MCF 10A (cell line): ENCODE results near the gene PRF1. TPM values are rescaled to one million over a fixed set of nuclear protein-coding genes. Genes with fewer than 3 reads are reported as not detected.

Experiments
- BruUV-seq: library from RNA; stranded (reverse); fragments of 400-500 nt; replicated peaks from 2 replicates; lab custom pipeline; 2021; lab: Mats Ljungman, UMichigan
- CTCF ChIA-PET: fragments of 300-600 bp; sonication (Branson Sonifier 250); formaldehyde crosslinking; extraction: SDS; loops from one replicate; lab custom pipeline; 2021; ENCODE audit warnings: antibody characterized with exemption, inconsistent platforms; lab: Yijun Ruan, JAX
- POLR2A ChIA-PET: fragments of 300-600, 350-650 bp; sonication (Branson Sonifier 250); formaldehyde crosslinking; extraction: SDS; loops from one replicate; lab custom pipeline; 2020; ENCODE audit warnings: antibody characterized with exemption, inconsistent platforms; lab: Yijun Ruan, JAX
- DNase-seq: peaks from one replicate; pipeline ENCODE4 v3.0.0-alpha.2; 2018; ENCODE audit not compliant: unreplicated experiment
- H3K27ac Mint-ChIP-seq: one replicate; pipeline ENCODE4 v1.8.0; 2022; ENCODE audit warnings: mild to moderate bottlenecking, low read depth, mixed read lengths; ENCODE audit not compliant: unreplicated experiment
- H3K27me3 Mint-ChIP-seq: one replicate; pipeline ENCODE4 v1.8.0; 2022; ENCODE audit warnings: mixed read lengths; ENCODE audit not compliant: insufficient read depth, unreplicated experiment
- H3K36me3 Mint-ChIP-seq: one replicate; pipeline ENCODE4 v1.8.0; 2022; ENCODE audit warnings: mild to moderate bottlenecking, moderate library complexity, mixed read lengths; ENCODE audit not compliant: insufficient read depth, unreplicated experiment
- H3K4me1 Mint-ChIP-seq: one replicate; pipeline ENCODE4 v1.8.0; 2022; ENCODE audit warnings: mixed read lengths; ENCODE audit not compliant: insufficient read depth, unreplicated experiment
- H3K4me3 Mint-ChIP-seq: one replicate; pipeline ENCODE4 v1.8.0; 2022; ENCODE audit warnings: mild to moderate bottlenecking, moderate library complexity, mixed read lengths; ENCODE audit not compliant: unreplicated experiment
- H3K9me3 Mint-ChIP-seq: one replicate; pipeline ENCODE4 v1.8.0; 2022; ENCODE audit warnings: mixed read lengths; ENCODE audit not compliant: unreplicated experiment
- CTCF ChIP-seq: fragments of 200-600 bp; IDR thresholded peaks from one replicate; pipeline ENCODE4 v1.8.0; 2022; ENCODE audit warnings: antibody characterized with exemption, mild to moderate bottlenecking; ENCODE audit not compliant: unreplicated experiment
- intact Hi-C: fragments of 100-400 bp; cut with micrococcal nuclease; formaldehyde crosslinking; loops from 2 replicates; pipeline ENCODE4 v1.14.1; 2022
- total RNA-seq: library from RNA; stranded (reverse); gene quantifications from 2 replicates; pipeline ENCODE4 v1.2.3, GENCODE V29; 2022

The PRF1 gene
- total RNA-seq, 1 experiment from 2014 or later = not detected

GRCh38 chr10:70579234-70580002, 23.1 kb downstream of the PRF1 start:
- CTCF ChIA-PET = interaction anchor here (0.8 kb wide), 1 partner anchor 30 kb away, joined by 3 read pairs; no protein-coding TSS in a partner anchor
- Mint-ChIP-seq H3K27ac (no peak overlapping the region), H3K4me3 (no peak overlapping the region), H3K4me1 (peaks cover 36% of the 10 kb centered on the region), H3K36me3 (no peaks in the 10 kb centered on the region), H3K27me3 (no peaks in the 10 kb centered on the region), H3K9me3 (no peaks in the 10 kb centered on the region)
- intact Hi-C loops = no loop called here
- DNase-seq = no peak
- no TSS peak for BruUV-seq
- POLR2A ChIA-PET = interaction anchor here (0.6 kb wide), 1 partner anchor 14 kb away, joined by 3 read pairs; no protein-coding TSS in a partner anchor
- no peak for TF ChIP-seq CTCF

- H3K9me3 Mint-ChIP-seq = no peaks in the 10 kb centered on the region
- no peaks in the 10 kb centered on the region for H3K27me3 Mint-ChIP-seq
- no peaks in the 10 kb centered on the region for H3K36me3 Mint-ChIP-seq
- no TSS peak for BruUV-seq
- peaks cover 36% of the 10 kb centered on the region for H3K4me1 Mint-ChIP-seq
- H3K4me3 Mint-ChIP-seq = no peak overlapping the region
- CTCF ChIA-PET = interaction anchor here (2.5 kb wide), 1 partner anchor 29 kb away, joined by 9 read pairs; no protein-coding TSS in a partner anchor
- intact Hi-C loops = no loop called here
- peak overlapping the region; percentile 35 for H3K27ac Mint-ChIP-seq
- peak; percentile 82 for DNase-seq
- no peak for TF ChIP-seq CTCF
- POLR2A ChIA-PET = interaction anchor here (0.6 kb wide), 1 partner anchor 667 kb away, joined by 3 read pairs; no protein-coding TSS in a partner anchor
Measured at GRCh38 chr10:70578371-70578947, 24.1 kb downstream of the PRF1 start.

GRCh38 chr10:70576803-70577517, 25.6 kb downstream of the PRF1 start:
- DNase-seq = peak; percentile 24
- Mint-ChIP-seq H3K9me3 (no peaks in the 10 kb centered on the region), H3K4me3 (no peak overlapping the region), H3K27ac (no peak overlapping the region), H3K36me3 (no peaks in the 10 kb centered on the region), H3K27me3 (no peaks in the 10 kb centered on the region), H3K4me1 (peaks cover 36% of the 10 kb centered on the region)
- ChIA-PET POLR2A (no interaction called here), CTCF (interaction anchor here (0.6 to 2.5 kb wide), 3 partner anchors 27 to 327 kb away, joined by 3 to 9 read pairs (median 5); no protein-coding TSS in a partner anchor)
- TF ChIP-seq CTCF = no peak
- no TSS peak for BruUV-seq
- intact Hi-C loops = no loop called here
